H9 (cell line): ENCODE results near the gene PLD4. TPM values are rescaled to one million over a fixed set of nuclear protein-coding genes. Genes with fewer than 3 reads are reported as not detected.

ENCODE experiments used
- DNase-seq: peaks from one replicate; pipeline ENCODE4 v3.0.0-alpha.2; 2017
- H2AFZ ChIP-seq: one replicate; pipeline ENCODE4 v1.6.1; 2013; ENCODE audit warnings: mild to moderate bottlenecking, low read length, control low read depth, moderate library complexity
- H2AK5ac ChIP-seq: 2 replicates; pipeline ENCODE4 v1.6.1; 2013; ENCODE audit warnings: low read length, control low read depth, mixed read lengths; ENCODE audit not compliant: insufficient read length
- H2BK120ac ChIP-seq: one replicate; pipeline ENCODE4 v1.6.1; 2013; ENCODE audit warnings: low read depth, mild to moderate bottlenecking, low read length, control low read depth, inconsistent platforms; ENCODE audit not compliant: poor library complexity, severe bottlenecking
- H2BK12ac ChIP-seq: 2 replicates; pipeline ENCODE4 v1.6.1; 2013; ENCODE audit warnings: low read length, control low read depth, mixed read lengths, low read depth; ENCODE audit not compliant: insufficient read length
- H2BK15ac ChIP-seq: 2 replicates; pipeline ENCODE4 v1.6.1; 2013; ENCODE audit warnings: low read depth, low read length, control low read depth
- H2BK20ac ChIP-seq: one replicate; pipeline ENCODE4 v1.6.1; 2013; ENCODE audit warnings: low read depth, mild to moderate bottlenecking, low read length, control low read depth, inconsistent platforms; ENCODE audit not compliant: poor library complexity, severe bottlenecking
- H2BK5ac ChIP-seq: 2 replicates; pipeline ENCODE4 v1.6.1; 2013; ENCODE audit warnings: low read length, control low read depth, mixed read lengths; ENCODE audit not compliant: insufficient read length
- H3K14ac ChIP-seq: 2 replicates; pipeline ENCODE4 v1.6.1; 2013; ENCODE audit warnings: low read length, control low read depth; ENCODE audit not compliant: insufficient read depth
- H3K18ac ChIP-seq: 2 replicates; pipeline ENCODE4 v1.6.1; 2013; ENCODE audit warnings: low read depth, mild to moderate bottlenecking, mixed read lengths, low read length, control low read depth; ENCODE audit not compliant: insufficient read length
- H3K23ac ChIP-seq: 2 replicates; pipeline ENCODE4 v1.6.1; 2013; ENCODE audit warnings: low read length, control low read depth, mixed read lengths, low read depth; ENCODE audit not compliant: insufficient read length
- H3K23me2 ChIP-seq: 2 replicates; pipeline ENCODE4 v1.6.1; 2013; ENCODE audit warnings: low read depth, mild to moderate bottlenecking, mixed read lengths, low read length, control low read depth; ENCODE audit not compliant: insufficient read length, poor library complexity, severe bottlenecking
- H3K27ac ChIP-seq: 2 replicates; pipeline ENCODE4 v1.5.1; 2013; ENCODE audit warnings: low read length, control low read depth, mixed read lengths, low read depth; ENCODE audit not compliant: insufficient read length
- H3K27me3 ChIP-seq: 2 replicates; pipeline ENCODE4 v1.6.1; 2013; ENCODE audit warnings: low read length, control low read depth, inconsistent platforms; ENCODE audit not compliant: insufficient read depth
- H3K4ac ChIP-seq: 2 replicates; pipeline ENCODE4 v1.6.1; 2013; ENCODE audit warnings: low read depth, mild to moderate bottlenecking, control low read depth, inconsistent platforms, low read length, moderate library complexity
- H3K4me1 ChIP-seq: 2 replicates; pipeline ENCODE4 v1.6.1; 2013; ENCODE audit warnings: low read length, control low read depth, inconsistent platforms; ENCODE audit not compliant: insufficient read depth
- H3K4me2 ChIP-seq: 2 replicates; pipeline ENCODE4 v1.6.1; 2013; ENCODE audit warnings: low read length, control low read depth, mixed read lengths; ENCODE audit not compliant: insufficient read length, insufficient read depth
- H3K56ac ChIP-seq: 2 replicates; pipeline ENCODE4 v1.6.1; 2013; ENCODE audit warnings: low read depth, mild to moderate bottlenecking, mixed read lengths, low read length, control low read depth; ENCODE audit not compliant: insufficient read length
- H3K79me1 ChIP-seq: 2 replicates; pipeline ENCODE4 v1.6.1; 2013; ENCODE audit warnings: low read depth, mild to moderate bottlenecking, moderate library complexity, low read length, control low read depth, inconsistent platforms; ENCODE audit not compliant: insufficient read depth, poor library complexity, severe bottlenecking
- H3K79me2 ChIP-seq: 2 replicates; pipeline ENCODE4 v1.6.1; 2013; ENCODE audit warnings: low read length, control low read depth, inconsistent platforms; ENCODE audit not compliant: insufficient read depth
- H3K9ac ChIP-seq: 2 replicates; pipeline ENCODE4 v1.6.1; 2013; ENCODE audit warnings: low read length, control low read depth, mixed read lengths; ENCODE audit not compliant: insufficient read length; ENCODE audit errors: extremely low read depth
- H3K9me3 ChIP-seq: one replicate; pipeline ENCODE4 v1.6.1; 2013; ENCODE audit warnings: low read depth, low read length, inconsistent platforms; ENCODE audit not compliant: control insufficient read depth
- H3T11ph ChIP-seq: one replicate; pipeline ENCODE4 v1.6.1; 2013; ENCODE audit warnings: mild to moderate bottlenecking, low read length, control low read depth, inconsistent platforms
- H4K20me1 ChIP-seq: one replicate; pipeline ENCODE4 v1.6.1; 2013; ENCODE audit not compliant: control insufficient read depth, insufficient read length, insufficient read depth
- H4K5ac ChIP-seq: 2 replicates; pipeline ENCODE4 v1.6.1; 2013; ENCODE audit warnings: low read depth, mild to moderate bottlenecking, mixed read lengths, low read length, control low read depth; ENCODE audit not compliant: insufficient read length
- H4K8ac ChIP-seq: replicated peaks from 2 replicates; pipeline ENCODE4 v1.6.1; 2013; ENCODE audit warnings: low read length, control low read depth, mixed read lengths, low read depth; ENCODE audit not compliant: insufficient read length
- H4K91ac ChIP-seq: 2 replicates; pipeline ENCODE4 v1.6.1; 2013; ENCODE audit warnings: low read depth, mild to moderate bottlenecking, moderate library complexity, mixed read lengths, low read length, control low read depth; ENCODE audit not compliant: insufficient read length
- H3K27ac Mint-ChIP-seq, 3 experiments: 2 replicates in 2 of 3; 3 replicates in 1 of 3; pipeline ENCODE4 v1.8.0; 2020 to 2021; ENCODE audit warnings: mixed read lengths in 3 of 3, mild to moderate bottlenecking in 1 of 3, moderate library complexity in 1 of 3
- H3K27me3 Mint-ChIP-seq: 2 replicates; pipeline ENCODE4 v1.8.0; 2021; ENCODE audit warnings: low read depth, mild to moderate bottlenecking, moderate library complexity, mixed read lengths
- H3K36me3 Mint-ChIP-seq, 3 experiments: 2 replicates in 2 of 3; 3 replicates in 1 of 3; pipeline ENCODE4 v1.8.0; 2020 to 2021; ENCODE audit warnings: low read depth in 3 of 3, mixed read lengths in 3 of 3; ENCODE audit not compliant: insufficient read depth in 1 of 3
- H3K4me1 Mint-ChIP-seq, 2 experiments: 2 replicates each; pipeline ENCODE4 v1.8.0; 2020; ENCODE audit warnings: mixed read lengths in 2 of 2
- H3K4me3 Mint-ChIP-seq, 2 experiments: 2 replicates in 1 of 2; 3 replicates in 1 of 2; pipeline ENCODE4 v1.8.0; 2020 to 2021; ENCODE audit warnings: mild to moderate bottlenecking in 2 of 2, mixed read lengths in 2 of 2, moderate library complexity in 1 of 2
- H3K9me3 Mint-ChIP-seq, 2 experiments: 2 replicates in 1 of 2; 3 replicates in 1 of 2; pipeline ENCODE4 v1.8.0; 2020; ENCODE audit warnings: mild to moderate bottlenecking in 2 of 2, mixed read lengths in 2 of 2, moderate library complexity in 1 of 2
- WGBS: extraction: QIAGEN DNeasy Blood & Tissue Kit; methylation state at CpG from one replicate; pipeline ENCODE4 v1.1.7; 2013; ENCODE audit warnings: missing lambda C conversion rate, low lambda C conversion rate, mixed read lengths; ENCODE audit not compliant: insufficient read length; ENCODE audit errors: extremely low coverage; 5-methylcytosine and 5-hydroxymethylcytosine counted together
- total RNA-seq: library from RNA; stranded (reverse); gene quantifications from 2 replicates; pipeline ENCODE4 v1.2.1, GENCODE V29; 2021
- TF ChIP-seq, protein P1 (sequence below): fragments of 200-600 bp; sonication (generic); conservative IDR thresholded peaks from 3 replicates; pipeline ENCODE4 v1.8.0; 2021; ENCODE audit warnings: antibody characterized with exemption, mild to moderate bottlenecking

Gene PLD4
- total RNA-seq, 1 experiment from 2014 or later = not detected

DNA sequence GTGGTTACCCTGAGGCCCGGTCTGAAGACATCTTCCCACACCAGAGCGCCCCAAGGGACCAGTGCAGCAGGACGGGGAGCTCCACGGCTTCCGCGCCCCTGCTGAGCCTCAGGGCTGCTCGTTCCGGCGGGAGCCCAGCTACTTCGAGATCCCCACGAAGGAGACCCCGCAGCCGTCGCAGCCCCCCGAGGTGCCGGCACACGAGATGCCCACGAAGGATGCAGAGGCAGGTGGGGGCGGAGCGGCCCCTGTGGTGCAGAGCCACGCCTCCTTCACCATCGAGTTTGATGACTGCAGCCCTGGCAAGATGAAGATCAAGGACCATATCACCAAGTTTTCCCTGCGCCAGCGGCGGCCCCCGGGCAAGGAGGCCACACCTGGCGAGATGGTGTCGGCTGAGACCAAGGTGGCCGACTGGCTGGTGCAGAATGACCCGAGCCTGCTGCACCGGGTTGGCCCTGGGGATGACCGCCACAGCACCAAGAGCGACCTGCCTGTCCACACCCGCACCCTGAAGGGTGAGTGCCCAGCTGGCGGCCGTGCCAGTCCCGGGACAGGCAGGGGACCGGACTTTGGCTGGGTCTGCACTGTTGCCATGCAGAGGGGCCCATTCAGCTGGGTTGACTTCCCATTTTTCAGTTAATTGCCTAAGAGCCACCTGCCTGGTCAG, 41.6 kb upstream of the PLD4 start:
- WGBS = no CpG with 5 or more reads among the region's 38 CpGs
- Histone ChIP-seq H3K14ac (no peak overlapping the region), H3K9ac (no peak overlapping the region), H3K23ac (no peak overlapping the region), H3K27me3 (no peaks in the 10 kb centered on the region), H2BK5ac (no peak overlapping the region), H4K20me1 (no peaks in the 10 kb centered on the region), H3K23me2 (no peaks in the 10 kb centered on the region), H4K8ac (no peak overlapping the region), H4K91ac (no peak overlapping the region), H3K4ac (no peak overlapping the region), H3K79me1 (no peaks in the 10 kb centered on the region), H4K5ac (no peak overlapping the region), H3K4me1 (no peaks in the 10 kb centered on the region), H2AFZ (no peak overlapping the region), H3K56ac (no peak overlapping the region), H3K27ac (no peak overlapping the region), H3K4me2 (no peak overlapping the region), H3K18ac (no peak overlapping the region), H2AK5ac (no peak overlapping the region), H2BK15ac (no peak overlapping the region), H2BK12ac (no peak overlapping the region), H3K79me2 (no peaks in the 10 kb centered on the region), H2BK120ac (no peak overlapping the region), H2BK20ac (no peak overlapping the region), H3T11ph (no peak overlapping the region), H3K9me3 (no peaks in the 10 kb centered on the region)
- Mint-ChIP-seq H3K4me3 (no peak overlapping the region), H3K9me3 (no peaks in the 10 kb centered on the region), H3K27me3 (no peaks in the 10 kb centered on the region), H3K27ac (no peak overlapping the region), H3K4me1 (peaks cover 0 to 5% of the 10 kb centered on the region in 2 experiments; a peak in 1 of 4 replicates), H3K36me3 (peaks cover 4 to 17% (median 15%) of the 10 kb centered on the region in 3 experiments; a peak in 6 of 7 replicates)
- no peak for DNase-seq
- TF ChIP-seq, protein P1, sequence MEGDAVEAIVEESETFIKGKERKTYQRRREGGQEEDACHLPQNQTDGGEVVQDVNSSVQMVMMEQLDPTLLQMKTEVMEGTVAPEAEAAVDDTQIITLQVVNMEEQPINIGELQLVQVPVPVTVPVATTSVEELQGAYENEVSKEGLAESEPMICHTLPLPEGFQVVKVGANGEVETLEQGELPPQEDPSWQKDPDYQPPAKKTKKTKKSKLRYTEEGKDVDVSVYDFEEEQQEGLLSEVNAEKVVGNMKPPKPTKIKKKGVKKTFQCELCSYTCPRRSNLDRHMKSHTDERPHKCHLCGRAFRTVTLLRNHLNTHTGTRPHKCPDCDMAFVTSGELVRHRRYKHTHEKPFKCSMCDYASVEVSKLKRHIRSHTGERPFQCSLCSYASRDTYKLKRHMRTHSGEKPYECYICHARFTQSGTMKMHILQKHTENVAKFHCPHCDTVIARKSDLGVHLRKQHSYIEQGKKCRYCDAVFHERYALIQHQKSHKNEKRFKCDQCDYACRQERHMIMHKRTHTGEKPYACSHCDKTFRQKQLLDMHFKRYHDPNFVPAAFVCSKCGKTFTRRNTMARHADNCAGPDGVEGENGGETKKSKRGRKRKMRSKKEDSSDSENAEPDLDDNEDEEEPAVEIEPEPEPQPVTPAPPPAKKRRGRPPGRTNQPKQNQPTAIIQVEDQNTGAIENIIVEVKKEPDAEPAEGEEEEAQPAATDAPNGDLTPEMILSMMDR = no peak
